ENCODE measurements around the gene ITPR2. TPM values are rescaled to one million over a fixed set of nuclear protein-coding genes. Genes with fewer than 3 reads are reported as not detected.
"Not testable (repeated sequence)": the region's sequence is repeated elsewhere in the genome, so short reads cannot be mapped to it uniquely, and the experiment has no call there.

The ITPR2 gene
- total RNA-seq, 2 experiments from 2014 or later = 25.6 to 44.7 TPM

GRCh38 chr12:26777236-26777635, 55.8 kb downstream of the ITPR2 start:
- Histone ChIP-seq H3K79me2 (ENCODE audit: insufficient read depth, low read depth, low read length) (no peaks in the 10 kb centered on the region), H2AFZ (ENCODE audit: low read length) (no peak overlapping the region), H4K20me1 (ENCODE audit: insufficient read depth, low read length) (no peaks in the 10 kb centered on the region), H3K9me3 (ENCODE audit: low read length) (peaks cover 9% of the 10 kb centered on the region; the same call in 1 of the 2 replicates), H3K36me3 (ENCODE audit: insufficient read depth, low read length) (no peaks in the 10 kb centered on the region; the same call in 1 of the 2 replicates), H3K4me3 (ENCODE audit: low read depth, low read length, poor library complexity, severe bottlenecking) (no peak overlapping the region), H3K27ac (ENCODE audit: low read depth, low read length, poor library complexity, severe bottlenecking) (no peak overlapping the region), H3K9me2 (ENCODE audit: insufficient read depth, low read length) (no peaks in the 10 kb centered on the region), H3K4me1 (ENCODE audit: insufficient read depth, low read length, poor library complexity, severe bottlenecking) (no peaks in the 10 kb centered on the region), H3K4me2 (ENCODE audit: low read length) (no peak overlapping the region)
- intact Hi-C loops (cut with micrococcal nuclease; ENCODE audit: unreplicated experiment) = no loop called here
- POLR2A ChIA-PET = interaction anchor here (1.4 kb wide), 1 partner anchor 12 kb away, joined by 3 read pairs; no protein-coding TSS in a partner anchor
- no TSS peak for BruUV-seq (replicated peaks)
- CTCF ChIA-PET (ENCODE audit: unreplicated experiment) = no interaction called here
- no peak for TF ChIP-seq EZH2phosphoT487 (IDR thresholded peaks at IDR 0.05; ENCODE audit: borderline replicate concordance, low read depth, low read length)
- TF ChIP-seq CTCF (conservative IDR thresholded peaks at IDR 0.05; ENCODE audit: low read length) = no peak
- no peak for DNase-seq (ENCODE audit: low spot score)

- POLR2A ChIA-PET = interaction anchor here (1.4 kb wide), 1 partner anchor 13 kb away, joined by 3 read pairs; no protein-coding TSS in a partner anchor
- BruUV-seq (replicated peaks); H3K4me3 ChIP-seq (ENCODE audit: low read depth, low read length, poor library complexity, severe bottlenecking); H3K4me1 ChIP-seq (ENCODE audit: insufficient read depth, low read length, poor library complexity, severe bottlenecking); CTCF ChIA-PET (ENCODE audit: unreplicated experiment); DNase-seq (ENCODE audit: low spot score); H3K4me2 ChIP-seq (ENCODE audit: low read length); intact Hi-C loops (cut with micrococcal nuclease; ENCODE audit: unreplicated experiment); H3K9me3 ChIP-seq (ENCODE audit: low read length); H3K9me2 ChIP-seq (ENCODE audit: insufficient read depth, low read length); H3K27ac ChIP-seq (ENCODE audit: low read depth, low read length, poor library complexity, severe bottlenecking); H2AFZ ChIP-seq (ENCODE audit: low read length); H3K79me2 ChIP-seq (ENCODE audit: insufficient read depth, low read depth, low read length); H4K20me1 ChIP-seq (ENCODE audit: insufficient read depth, low read length); H3K36me3 ChIP-seq (ENCODE audit: insufficient read depth, low read length): not testable (repeated sequence)
These were observed 57.0 kb downstream of the ITPR2 start for GRCh38 chr12:26775991-26776390.

GRCh38 chr12:26773313-26774104, 59.5 kb downstream of the ITPR2 start:
- DNase-seq (ENCODE audit: low spot score) = no peak
- Histone ChIP-seq H3K79me2 (ENCODE audit: insufficient read depth, low read depth, low read length) (no peaks in the 10 kb centered on the region), H2AFZ (ENCODE audit: low read length) (no peak overlapping the region), H3K27ac (ENCODE audit: low read depth, low read length, poor library complexity, severe bottlenecking) (no peak overlapping the region), H4K20me1 (ENCODE audit: insufficient read depth, low read length) (no peaks in the 10 kb centered on the region), H3K4me3 (ENCODE audit: low read depth, low read length, poor library complexity, severe bottlenecking) (no peak overlapping the region), H3K4me1 (ENCODE audit: insufficient read depth, low read length, poor library complexity, severe bottlenecking) (peaks cover 15% of the 10 kb centered on the region), H3K9me3 (ENCODE audit: low read length) (peaks cover 9% of the 10 kb centered on the region; the same call in 1 of the 2 replicates), H3K9me2 (ENCODE audit: insufficient read depth, low read length) (no peaks in the 10 kb centered on the region), H3K36me3 (ENCODE audit: insufficient read depth, low read length) (no peaks in the 10 kb centered on the region; the same call in 1 of the 2 replicates), H3K4me2 (ENCODE audit: low read length) (no peak overlapping the region)
- ChIA-PET CTCF (ENCODE audit: unreplicated experiment) (no interaction called here), POLR2A (no interaction called here)
- intact Hi-C loops (cut with micrococcal nuclease; ENCODE audit: unreplicated experiment) = no loop called here
- BruUV-seq (replicated peaks) = no TSS peak
- no peak for TF ChIP-seq EZH2phosphoT487 (IDR thresholded peaks at IDR 0.05; ENCODE audit: borderline replicate concordance, low read depth, low read length)
- no peak for TF ChIP-seq CTCF (conservative IDR thresholded peaks at IDR 0.05; ENCODE audit: low read length)
